NCI-H1417 treated with DMSO at 0.1 percent for 48 hours (cell line): Measurements from ENCODE around the gene CAV3.
"Not testable (repeated sequence)": the region's sequence is repeated elsewhere in the genome, so short reads cannot be mapped to it uniquely, and the experiment has no call there.

ENCODE experiments used
- DNase-seq: peaks from one replicate; lab custom pipeline; 2025; lab: John Stamatoyannopoulos, UW

The CAV3 gene

GRCh38 chr3:8733332-8734094, at the start of gene CAV3:
Gene CAV3 (plus strand): TSS chr3:8733802. CDS start chr3:8733877, 75 bp downstream.
- DNase-seq = no peak

GRCh38 chr3:8684992-8685391, 48.6 kb upstream of the CAV3 start:
- not testable (repeated sequence) for DNase-seq

- not testable (repeated sequence) for DNase-seq
These were observed 42.3 kb upstream of the CAV3 start for GRCh38 chr3:8691295-8691694.

GRCh38 chr3:8702560-8702959, 31.0 kb upstream of the CAV3 start:
- DNase-seq = no peak

- DNase-seq = no peak
These were observed 28.0 kb upstream of the CAV3 start for GRCh38 chr3:8705575-8705974.

GRCh38 chr3:8709287-8709686, 24.3 kb upstream of the CAV3 start:
- no peak for DNase-seq

GRCh38 chr3:8709801-8710507, 23.6 kb upstream of the CAV3 start:
- DNase-seq = peak; percentile 39

- no peak for DNase-seq
These were observed 21.3 kb upstream of the CAV3 start for GRCh38 chr3:8712045-8712907.

- DNase-seq = no peak
These were observed 20.7 kb upstream of the CAV3 start for GRCh38 chr3:8712908-8713255.

DNA sequence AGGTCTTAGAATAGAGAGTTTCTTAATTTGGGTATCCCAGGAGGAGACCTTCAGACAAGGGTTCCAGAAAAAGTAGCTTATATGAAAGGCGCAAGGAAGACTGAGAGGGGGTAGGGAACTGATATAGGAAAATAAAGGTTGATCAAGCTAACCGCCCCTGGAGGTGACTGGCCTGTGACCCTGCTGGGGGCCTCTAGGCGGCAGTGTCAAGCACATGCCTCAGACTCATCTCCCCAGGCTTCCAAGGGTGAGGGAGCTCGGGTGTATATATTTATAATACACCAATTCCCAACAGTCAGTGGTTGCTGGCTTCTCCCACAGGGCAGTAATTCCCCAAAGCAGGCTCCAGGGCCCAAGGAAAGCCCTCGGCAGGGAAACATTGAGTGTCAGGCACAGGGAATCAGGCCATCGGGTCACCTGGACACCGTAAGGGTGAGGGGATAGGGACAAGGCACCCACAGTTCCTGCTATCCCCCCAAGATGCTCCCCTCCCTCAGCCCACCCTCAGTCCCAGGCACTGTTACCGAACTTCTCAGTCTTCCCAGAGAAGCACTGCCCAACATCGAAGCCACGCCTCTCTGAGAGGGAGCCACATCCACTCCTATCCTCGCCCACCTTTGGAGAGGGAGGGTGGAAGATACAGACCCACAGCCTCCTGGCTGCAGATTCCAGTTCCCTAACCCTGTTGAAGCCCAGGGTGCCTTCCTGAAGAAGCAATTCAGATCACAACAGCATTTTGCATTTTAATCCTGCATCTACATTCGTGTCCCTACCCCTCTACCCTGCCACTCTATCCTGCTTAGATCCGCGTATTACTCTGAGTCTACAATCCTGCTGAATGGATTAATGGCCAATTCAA, 19.5 kb upstream of the CAV3 start:
- DNase-seq = no peak

DNA sequence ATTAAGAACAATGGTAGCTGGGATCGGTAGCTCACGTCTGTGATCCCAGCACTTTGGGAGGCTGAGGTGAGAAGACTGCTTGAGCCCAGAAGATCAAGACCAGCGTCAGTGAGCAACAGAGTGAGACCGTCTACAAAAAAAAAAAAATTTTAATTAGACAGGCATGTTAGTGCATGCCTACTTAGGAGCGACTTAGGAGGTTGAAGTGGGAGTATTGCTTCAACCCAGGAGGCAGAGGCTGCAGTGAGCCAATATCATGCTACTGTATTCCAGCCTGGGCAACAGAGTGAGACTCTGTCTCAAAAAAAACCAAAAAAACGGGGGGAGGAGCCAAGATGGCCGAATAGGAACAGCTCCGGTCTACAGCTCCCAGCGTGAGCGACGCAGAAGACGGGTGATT, 17.8 kb upstream of the CAV3 start:
- DNase-seq = not testable (repeated sequence)

DNA sequence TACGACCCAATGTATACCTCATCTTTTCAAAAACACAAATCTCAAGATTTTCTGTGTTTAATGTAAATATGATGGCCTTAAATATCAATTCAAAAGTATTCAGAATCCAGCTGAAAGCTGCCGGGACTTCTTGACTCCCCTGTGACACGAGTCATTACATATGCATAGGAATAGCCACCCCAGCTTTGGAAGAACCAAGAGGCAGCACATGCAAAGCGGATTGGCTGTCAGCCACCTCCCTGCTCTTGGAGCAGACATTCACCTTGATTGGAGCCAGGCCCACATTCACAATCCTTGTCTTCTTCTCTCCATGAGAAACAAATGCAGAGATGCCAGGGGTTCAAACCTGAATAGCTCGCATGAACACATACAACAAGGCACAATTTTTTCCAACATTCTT, 10.8 kb upstream of the CAV3 start:
- no peak for DNase-seq

- no peak for DNase-seq
These were observed 10.0 kb upstream of the CAV3 start for GRCh38 chr3:8723612-8724011.

DNA sequence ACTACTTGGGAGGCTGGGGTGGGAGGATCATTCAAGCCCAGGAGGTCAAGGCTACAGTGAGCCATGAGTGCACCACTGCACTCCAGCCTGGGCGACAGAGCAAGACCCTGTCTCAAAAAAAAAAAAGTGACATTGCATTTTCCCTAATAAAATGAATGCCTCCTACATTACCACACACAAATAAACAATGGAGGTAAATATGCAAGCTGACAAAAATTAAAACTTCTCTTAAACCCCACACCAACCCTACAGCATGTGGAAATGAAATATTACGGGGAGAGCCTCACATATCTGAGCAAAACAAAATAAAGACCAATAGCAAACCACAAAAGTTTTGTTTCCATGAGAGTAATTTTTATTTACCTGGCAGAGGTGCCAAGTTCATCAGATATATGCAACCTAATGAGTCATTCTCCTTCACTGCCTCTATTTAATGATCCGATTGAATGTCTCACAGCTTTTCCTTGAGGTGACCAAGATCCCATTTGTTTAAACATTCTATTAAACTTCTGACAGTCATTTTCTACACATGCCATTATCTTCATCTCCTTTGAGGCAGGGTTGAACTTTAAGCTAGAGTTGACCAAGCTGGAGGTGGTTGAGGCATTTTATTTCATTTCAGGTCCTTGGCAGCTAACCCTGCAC, 9.4 kb upstream of the CAV3 start:
- no peak for DNase-seq

DNA sequence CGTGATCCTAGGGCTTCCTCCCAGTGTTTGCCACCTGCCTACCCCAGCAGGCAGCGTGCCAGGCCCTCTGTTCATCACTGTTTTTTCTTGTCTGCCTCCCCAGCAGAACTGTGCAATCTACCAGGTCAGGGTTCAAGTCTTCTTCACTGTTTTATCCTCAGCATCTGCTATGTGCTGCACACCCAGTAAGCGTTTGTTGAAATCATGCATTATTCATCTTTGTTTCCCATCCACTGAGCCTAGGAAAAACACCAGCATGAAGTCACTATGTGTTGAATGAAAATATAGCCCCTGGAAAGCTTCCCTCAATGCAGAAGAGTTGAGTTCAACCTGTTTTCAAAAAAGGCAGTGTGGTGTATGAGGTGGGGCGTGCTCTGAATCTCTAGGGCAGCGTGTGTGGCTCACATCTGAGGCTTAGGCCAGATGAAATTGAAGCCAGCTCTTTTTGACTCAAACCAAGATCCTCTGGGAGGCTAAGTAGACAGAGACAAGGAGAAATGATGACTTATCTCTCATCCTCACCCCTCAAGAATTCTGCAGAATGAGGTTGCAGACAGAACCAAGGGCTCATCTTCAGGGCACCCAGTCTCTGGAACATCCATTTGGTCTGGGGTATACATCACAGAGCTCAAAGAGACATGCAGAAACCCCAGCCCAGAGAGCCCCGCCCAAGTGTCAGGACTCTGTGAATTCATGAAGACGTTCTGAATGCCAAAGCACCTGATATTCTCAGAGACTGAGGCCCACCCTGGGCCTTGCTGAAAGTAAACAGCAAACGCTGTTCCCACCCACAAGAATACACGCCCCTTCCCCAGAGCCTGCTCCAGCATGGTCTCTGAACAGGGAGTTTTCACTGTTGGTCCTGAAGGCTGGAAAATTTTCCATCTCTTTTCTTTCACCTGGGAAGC, 5.7 kb upstream of the CAV3 start:
- no peak for DNase-seq

- DNase-seq = no peak
These were observed 4.1 kb upstream of the CAV3 start for GRCh38 chr3:8729479-8729878.

GRCh38 chr3:8730656-8731055, 2.9 kb upstream of the CAV3 start:
- DNase-seq = no peak

GRCh38 chr3:8732413-8732812, 1.2 kb upstream of the CAV3 start:
- DNase-seq = no peak

GRCh38 chr3:8734137-8734878, 706 bp downstream of the CAV3 start:
- DNase-seq = no peak
